HUES48 (cell line): ENCODE results near the gene ZBTB25.
A peak's percentile ranks its signal among the peaks of the same experiment; 100 is the strongest.

Experiments
- H3K27ac ChIP-seq: one replicate; pipeline ENCODE4 v1.7.0; 2013; ENCODE audit warnings: low read depth, low read length, inconsistent platforms
- H3K27me3 ChIP-seq: 2 replicates; pipeline ENCODE4 v1.6.1; 2013; ENCODE audit warnings: mild to moderate bottlenecking, low read length; ENCODE audit not compliant: control insufficient read depth, insufficient read depth
- H3K36me3 ChIP-seq: 2 replicates; pipeline ENCODE4 v1.6.1; 2013; ENCODE audit warnings: low read length; ENCODE audit not compliant: control insufficient read depth, insufficient read depth
- H3K4me1 ChIP-seq: 2 replicates; pipeline ENCODE4 v1.6.1; 2013; ENCODE audit warnings: mild to moderate bottlenecking, low read length; ENCODE audit not compliant: control insufficient read depth, insufficient read depth
- H3K4me3 ChIP-seq: 2 replicates; pipeline ENCODE4 v1.5.1; 2013; ENCODE audit warnings: mild to moderate bottlenecking, low read depth, low read length
- H3K9ac ChIP-seq: 2 replicates; pipeline ENCODE4 v1.6.1; 2013; ENCODE audit warnings: mild to moderate bottlenecking, low read depth, low read length, moderate library complexity
- H3K9me3 ChIP-seq: 2 replicates; pipeline ENCODE4 v1.6.1; 2013; ENCODE audit warnings: low read length; ENCODE audit not compliant: control insufficient read depth, insufficient read depth

Gene ZBTB25

GRCh38 chr14:64513271-64513670 is 9.6 kb upstream of the ZBTB25 start:
- H3K9ac ChIP-seq, result no peak overlapping the region
- peaks cover 17% of the 10 kb centered on the region for H3K4me1 ChIP-seq

GRCh38 chr14:64510825-64511671 is 7.4 kb upstream of the ZBTB25 start:
- Histone ChIP-seq H3K4me3 (no peak overlapping the region), H3K27ac (no peak overlapping the region), H3K4me1 (peaks cover 34% of the 10 kb centered on the region), H3K9me3 (no peaks in the 10 kb centered on the region), H3K27me3 (no peaks in the 10 kb centered on the region), H3K36me3 (0 out of 2 replicates have a peak, but pooled peaks cover 5% of the 10 kb centered on the region), H3K9ac (no peak overlapping the region)

More at GRCh38 chr14:64513271-64513670, 9.6 kb upstream of the ZBTB25 start:
- 0 out of 2 replicates have a peak, but pooled peaks cover 5% of the 10 kb centered on the region for H3K36me3 ChIP-seq
- H3K4me3 ChIP-seq, result no peak overlapping the region
- no peak overlapping the region for H3K27ac ChIP-seq
- no peaks in the 10 kb centered on the region for H3K27me3 ChIP-seq
- H3K9me3 ChIP-seq, result no peaks in the 10 kb centered on the region

GRCh38 chr14:64509036-64509435 is 5.4 kb upstream of the ZBTB25 start:
- Histone ChIP-seq H3K9me3 (no peaks in the 10 kb centered on the region), H3K9ac (no peak overlapping the region), H3K27ac (no peak overlapping the region), H3K4me3 (0 out of 2 replicates have a peak overlapping the region, but pooled peaks have one; percentile 14), H3K27me3 (no peaks in the 10 kb centered on the region), H3K4me1 (peaks cover 37% of the 10 kb centered on the region), H3K36me3 (0 out of 2 replicates have a peak, but pooled peaks cover 5% of the 10 kb centered on the region)

GRCh38 chr14:64508215-64508776 is 4.7 kb upstream of the ZBTB25 start:
- Histone ChIP-seq H3K9me3 (no peaks in the 10 kb centered on the region), H3K27ac (no peak overlapping the region), H3K4me3 (no peak overlapping the region), H3K27me3 (no peaks in the 10 kb centered on the region), H3K4me1 (peaks cover 37% of the 10 kb centered on the region), H3K36me3 (0 out of 2 replicates have a peak, but pooled peaks cover 5% of the 10 kb centered on the region), H3K9ac (no peak overlapping the region)

- Histone ChIP-seq H3K4me3 (no peak overlapping the region), H3K36me3 (no peaks in the 10 kb centered on the region), H3K4me1 (peaks cover 39% of the 10 kb centered on the region), H3K9me3 (no peaks in the 10 kb centered on the region), H3K27ac (no peak overlapping the region), H3K9ac (no peak overlapping the region), H3K27me3 (no peaks in the 10 kb centered on the region)
These were observed 3.9 kb upstream of the ZBTB25 start for GRCh38 chr14:64507376-64508156.

- peaks cover 1% of the 10 kb centered on the region; the same call in 1 of the 2 replicates for H3K36me3 ChIP-seq
- no peak overlapping the region for H3K9ac ChIP-seq
- H3K27ac ChIP-seq, result no peak overlapping the region
- peak overlapping the region; percentile 25; the same call in 1 of the 2 replicates for H3K4me3 ChIP-seq
- H3K9me3 ChIP-seq, result no peaks in the 10 kb centered on the region
- H3K4me1 ChIP-seq, result peaks cover 47% of the 10 kb centered on the region
- H3K27me3 ChIP-seq, result no peaks in the 10 kb centered on the region
These were observed 3.1 kb upstream of the ZBTB25 start for GRCh38 chr14:64506721-64507120.

- Histone ChIP-seq H3K9ac (peak overlapping the region; percentile 96), H3K4me1 (peaks cover 47% of the 10 kb centered on the region), H3K27ac (peak overlapping the region; percentile 100), H3K9me3 (no peaks in the 10 kb centered on the region), H3K27me3 (no peaks in the 10 kb centered on the region), H3K36me3 (peaks cover 3% of the 10 kb centered on the region; the same call in 1 of the 2 replicates), H3K4me3 (peak overlapping the region; percentile 87)
These were observed 1.5 kb upstream of the ZBTB25 start for GRCh38 chr14:64504897-64505794.

- no peaks in the 10 kb centered on the region for H3K27me3 ChIP-seq
- peak within 1 kb of the TSS; percentile 100 for H3K27ac ChIP-seq
- peak within 1 kb of the TSS; percentile 87 for H3K4me3 ChIP-seq
- H3K9me3 ChIP-seq, result no peaks in the 10 kb centered on the region
- H3K9ac ChIP-seq, result peak within 1 kb of the TSS; percentile 96
- H3K4me1 ChIP-seq, result peaks cover 46% of the 10 kb centered on the region
- peaks cover 3% of the 10 kb centered on the region; the same call in 1 of the 2 replicates for H3K36me3 ChIP-seq
These were observed 765 bp upstream of the ZBTB25 start, which contains the start of gene ZBTB1 for GRCh38 chr14:64504310-64504896. TSS of gene ZBTB1 (plus strand) at chr14:64504770. CDS start at chr14:64521505, 16,735 bp downstream.

- H3K27me3 ChIP-seq, result no peaks in the 10 kb centered on the region
- H3K27ac ChIP-seq, result peak overlapping the region; percentile 100
- peak overlapping the region; percentile 87 for H3K4me3 ChIP-seq
- H3K36me3 ChIP-seq, result peaks cover 9% of the 10 kb centered on the region
- H3K9me3 ChIP-seq, result no peaks in the 10 kb centered on the region
- peaks cover 32% of the 10 kb centered on the region for H3K4me1 ChIP-seq
- H3K9ac ChIP-seq, result peak overlapping the region; percentile 96
These were observed 678 bp downstream of the ZBTB25 start for GRCh38 chr14:64502887-64503433.
